Measurements from ENCODE around the gene SFT2D3. TPM values are rescaled to one million over a fixed set of nuclear protein-coding genes. Genes with fewer than 3 reads are reported as not detected.

SFT2D3 gene
- total RNA-seq, 2 experiments from 2014 or later, result 3.9 to 4.4 TPM

DNA sequence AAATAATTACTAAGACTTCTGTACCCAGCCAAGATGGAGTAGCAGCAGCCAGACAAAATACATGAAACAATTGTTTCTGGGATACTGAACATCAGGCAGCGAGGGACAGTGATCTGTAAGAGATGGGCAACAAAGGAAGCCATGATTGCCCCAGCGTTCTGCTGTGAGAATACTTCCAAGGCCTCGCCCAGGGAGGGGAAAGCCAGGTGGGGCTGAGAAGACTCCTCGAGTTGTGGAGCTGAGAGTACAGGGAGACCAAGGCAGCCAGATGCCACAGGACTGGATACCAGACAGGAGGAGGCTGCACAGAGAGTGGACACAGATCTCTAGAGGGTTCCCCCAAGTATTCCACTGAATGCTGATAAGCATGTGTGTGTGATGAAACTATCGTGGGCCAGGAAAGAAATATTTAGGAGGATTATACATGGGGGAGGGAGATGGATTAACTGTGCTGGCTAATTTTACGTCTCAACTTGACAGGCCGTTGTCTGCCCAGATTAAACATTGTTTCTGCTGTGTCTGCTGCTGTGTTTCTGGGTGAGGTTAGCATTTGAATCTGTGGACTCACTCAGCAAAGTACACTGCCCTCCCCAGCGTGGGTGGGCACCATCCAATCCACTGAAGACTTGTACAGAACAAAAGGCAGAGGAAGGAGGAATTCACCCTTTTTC is 15.8 kb upstream of the SFT2D3 start:
- Mint-ChIP-seq H3K27me3 (no peaks in the 10 kb centered on the region), H3K36me3 (peaks cover 4% of the 10 kb centered on the region)

DNA sequence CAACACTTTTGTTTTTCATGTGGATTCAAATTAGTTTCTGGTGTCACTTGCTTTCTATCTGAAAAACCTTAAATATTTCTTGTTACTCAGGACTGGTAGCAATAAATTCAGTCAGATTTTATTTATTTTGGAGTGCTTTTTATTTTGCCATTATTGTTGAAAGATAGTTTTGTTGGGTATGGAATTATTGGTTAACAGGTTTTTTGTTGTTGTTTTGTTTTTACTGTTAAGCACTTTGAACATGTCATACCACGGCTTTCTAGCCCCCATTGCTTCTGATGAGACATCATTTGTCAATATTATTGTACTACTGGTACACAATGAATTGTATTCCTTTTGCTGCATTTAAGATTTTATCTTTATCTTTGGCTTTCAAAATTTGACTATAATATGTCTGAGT is 12.9 kb upstream of the SFT2D3 start:
- Mint-ChIP-seq H3K36me3 (peaks cover 8% of the 10 kb centered on the region), H3K4me3 (no peak overlapping the region), H3K9me3 (peaks cover 20% of the 10 kb centered on the region), H3K27ac (no peak overlapping the region), H3K27me3 (no peaks in the 10 kb centered on the region), H3K4me1 (no peaks in the 10 kb centered on the region)
- DNase-seq, result no peak

More for the DNA sequence above, 15.8 kb upstream of the SFT2D3 start:
- no peak overlapping the region for H3K4me3 Mint-ChIP-seq
- H3K27ac Mint-ChIP-seq, result no peak overlapping the region
- no peak for DNase-seq
- peaks cover 10% of the 10 kb centered on the region for H3K9me3 Mint-ChIP-seq
- no peaks in the 10 kb centered on the region for H3K4me1 Mint-ChIP-seq

DNA sequence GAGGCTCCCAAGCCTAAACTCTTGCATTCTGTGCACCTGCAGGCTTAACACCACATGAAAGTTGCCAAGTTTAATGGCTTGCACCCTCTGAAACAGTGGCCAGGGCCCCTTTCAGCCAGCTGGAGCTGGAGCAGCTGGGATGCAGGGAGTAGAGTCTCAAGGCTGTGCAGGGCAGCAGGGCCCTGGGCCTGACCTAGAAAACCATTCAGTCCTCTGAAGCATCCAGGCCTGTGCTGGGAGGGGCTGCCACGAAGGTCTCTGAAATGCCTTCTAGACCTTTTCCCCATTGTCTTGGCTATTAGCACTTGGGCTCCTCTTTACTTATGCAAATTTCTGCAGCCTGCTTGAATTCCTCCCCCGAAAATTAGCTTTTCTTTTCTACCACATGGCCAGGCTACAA is 10.6 kb upstream of the SFT2D3 start:
- H3K27me3 Mint-ChIP-seq, result no peaks in the 10 kb centered on the region
- no peak overlapping the region for H3K4me3 Mint-ChIP-seq
- H3K36me3 Mint-ChIP-seq, result peaks cover 8% of the 10 kb centered on the region
- H3K9me3 Mint-ChIP-seq, result peaks cover 20% of the 10 kb centered on the region
- DNase-seq, result no peak
- H3K27ac Mint-ChIP-seq, result no peak overlapping the region
- H3K4me1 Mint-ChIP-seq, result no peaks in the 10 kb centered on the region

DNA sequence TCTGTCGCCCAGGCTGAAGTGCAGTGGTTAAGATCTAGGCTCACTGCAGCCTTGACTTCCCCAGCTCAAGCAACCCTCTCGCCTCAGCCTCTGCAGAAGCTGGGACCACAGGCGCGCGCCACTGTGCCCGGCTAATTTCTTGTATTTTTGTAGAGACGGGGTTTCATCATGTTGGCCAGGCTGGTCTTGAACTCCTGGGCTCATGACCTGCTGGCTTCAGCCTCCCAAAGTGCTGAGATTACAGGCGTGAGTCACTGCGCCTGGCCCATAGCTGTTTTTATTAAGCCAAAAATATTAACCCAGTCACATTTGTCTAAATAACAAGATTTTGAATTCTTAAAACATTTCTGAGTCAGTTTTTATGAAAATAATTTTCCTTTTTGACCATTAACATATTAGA is 6.3 kb upstream of the SFT2D3 start:
- no peak for DNase-seq
- Mint-ChIP-seq H3K27me3 (no peaks in the 10 kb centered on the region), H3K27ac (no peak overlapping the region), H3K9me3 (peaks cover 11% of the 10 kb centered on the region), H3K4me1 (no peaks in the 10 kb centered on the region), H3K4me3 (no peak overlapping the region), H3K36me3 (peaks cover 5% of the 10 kb centered on the region)

DNA sequence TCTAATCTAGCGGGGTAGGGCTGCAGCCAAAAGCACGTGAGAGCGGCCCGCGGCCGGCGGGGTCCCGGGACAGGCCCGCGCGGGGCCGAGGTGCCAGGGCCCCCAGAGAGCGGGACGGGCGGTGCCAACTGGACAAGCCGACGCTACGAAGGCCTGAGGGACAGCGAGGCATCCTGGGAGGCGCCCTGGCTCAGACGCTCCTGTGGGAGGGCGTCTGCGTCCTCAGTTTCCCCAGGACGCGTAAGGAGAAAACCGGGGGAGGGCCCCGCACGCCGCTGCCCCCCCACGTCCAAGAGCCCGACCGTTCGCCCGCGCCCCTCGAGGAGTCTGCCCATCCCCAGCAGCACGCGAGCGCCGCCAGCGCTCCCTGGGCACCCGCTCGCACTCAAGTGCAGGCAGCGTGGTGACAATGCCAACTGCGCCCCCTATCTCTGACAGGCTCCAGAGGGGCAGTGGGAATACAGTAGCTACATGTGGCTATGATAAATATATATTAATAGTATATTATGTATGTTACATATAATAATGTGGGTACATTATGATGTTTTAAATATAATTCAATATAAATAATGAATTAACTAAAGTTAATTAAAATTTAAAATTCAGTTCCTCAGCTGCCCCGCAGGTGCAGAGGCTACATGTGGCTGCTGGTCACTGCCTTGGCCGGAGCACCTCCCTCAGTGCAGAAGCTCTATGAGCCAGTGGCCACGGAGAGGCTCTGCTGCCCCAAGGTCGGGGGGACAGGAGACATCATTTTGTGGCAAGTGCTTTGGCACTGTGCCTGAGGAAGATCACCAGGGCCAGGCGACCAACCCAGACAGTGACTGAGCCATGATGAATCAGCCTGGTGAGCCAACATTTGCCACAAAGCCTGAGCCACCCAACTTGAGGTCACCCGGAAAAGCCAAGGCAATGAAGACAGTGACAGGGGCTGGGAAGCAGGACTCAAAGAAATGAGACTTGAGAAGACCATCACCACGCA is 5.5 kb upstream of the SFT2D3 start:
- no peak overlapping the region for H3K4me3 Mint-ChIP-seq
- peak; percentile 38 for DNase-seq
- no peaks in the 10 kb centered on the region for H3K27me3 Mint-ChIP-seq
- peaks cover 7% of the 10 kb centered on the region for H3K36me3 Mint-ChIP-seq
- H3K4me1 Mint-ChIP-seq, result peaks cover 7% of the 10 kb centered on the region
- H3K9me3 Mint-ChIP-seq, result peaks cover 10% of the 10 kb centered on the region
- no peak overlapping the region for H3K27ac Mint-ChIP-seq

DNA sequence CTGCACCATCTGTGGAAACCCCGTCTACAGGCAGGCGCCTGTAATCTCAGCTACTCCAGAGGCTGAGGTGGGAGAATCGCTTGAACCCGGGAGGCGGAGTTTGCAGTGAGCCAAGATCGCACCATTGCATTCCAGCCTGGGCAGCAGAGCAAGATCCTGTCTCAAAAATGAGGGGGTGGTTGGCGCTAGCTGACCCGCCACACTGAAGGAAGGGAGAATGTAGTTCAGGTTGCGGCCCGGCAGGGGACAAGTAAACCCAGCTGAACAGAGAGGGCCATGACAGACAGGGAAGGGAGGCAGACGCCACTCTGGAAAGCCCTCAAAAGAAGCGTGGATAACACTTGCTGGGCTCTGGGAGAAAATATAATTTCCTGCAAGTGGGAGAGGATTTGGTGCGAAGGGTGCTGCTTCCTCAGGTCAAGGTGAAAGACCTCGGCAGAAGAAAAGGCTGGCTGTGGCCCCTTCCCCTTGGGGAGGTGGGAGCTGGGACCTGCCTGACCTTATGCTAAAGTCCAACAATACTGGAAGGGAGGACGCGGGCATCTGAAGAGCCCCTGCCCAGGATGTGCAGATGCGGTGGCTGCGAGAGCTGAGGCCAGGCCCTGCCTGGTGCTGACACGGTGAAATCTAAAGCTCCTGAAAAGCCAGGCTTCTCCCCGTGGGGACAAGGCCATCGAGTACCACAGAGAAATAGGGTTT is 3.7 kb upstream of the SFT2D3 start:
- DNase-seq, result no peak
- no peak overlapping the region for H3K4me3 Mint-ChIP-seq
- peaks cover 12% of the 10 kb centered on the region for H3K4me1 Mint-ChIP-seq
- H3K27me3 Mint-ChIP-seq, result no peaks in the 10 kb centered on the region
- peaks cover 9% of the 10 kb centered on the region for H3K36me3 Mint-ChIP-seq
- H3K27ac Mint-ChIP-seq, result no peak overlapping the region
- H3K9me3 Mint-ChIP-seq, result no peaks in the 10 kb centered on the region

DNA sequence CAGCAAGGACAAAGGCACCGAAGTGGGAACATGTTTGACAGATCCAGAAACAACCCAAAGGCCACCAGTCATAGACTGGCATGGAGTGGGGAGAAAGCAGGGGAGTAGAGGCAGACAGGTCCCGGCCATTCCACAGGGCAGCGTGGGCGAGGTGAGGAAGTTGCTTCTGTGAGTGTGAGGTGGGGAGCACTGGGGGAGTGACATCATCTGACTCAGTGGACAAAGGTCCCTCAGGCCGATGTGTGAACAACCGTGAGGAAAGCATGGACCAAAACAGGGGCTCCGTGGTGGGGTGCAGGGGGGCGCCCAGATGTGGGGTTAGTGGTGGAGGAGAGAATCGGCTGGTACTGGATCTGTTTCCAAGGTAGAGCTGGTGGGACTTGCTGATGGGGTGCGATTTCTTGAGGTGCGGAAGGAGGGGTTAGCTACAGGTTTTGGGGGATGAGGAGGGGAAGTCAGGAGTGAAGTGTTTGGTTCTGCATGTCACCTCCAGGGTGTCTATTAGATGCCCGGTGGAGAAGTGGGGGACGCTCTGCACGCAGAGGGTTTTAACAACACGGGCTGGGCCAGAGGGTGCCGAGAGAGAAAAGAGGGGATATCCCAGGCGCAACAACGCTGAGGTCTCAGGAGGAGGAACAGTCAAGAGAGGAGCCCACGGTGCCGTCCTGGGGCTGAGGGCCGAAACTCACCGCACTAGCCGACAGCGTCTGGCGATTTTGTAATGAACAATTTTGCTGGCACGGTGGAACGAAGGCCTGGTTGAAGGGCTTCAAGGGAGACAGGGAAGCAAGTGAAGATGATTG is 2.5 kb upstream of the SFT2D3 start:
- DNase-seq, result no peak
- H3K27me3 Mint-ChIP-seq, result no peaks in the 10 kb centered on the region
- no peaks in the 10 kb centered on the region for H3K9me3 Mint-ChIP-seq
- peaks cover 17% of the 10 kb centered on the region for H3K4me1 Mint-ChIP-seq
- H3K36me3 Mint-ChIP-seq, result peaks cover 16% of the 10 kb centered on the region
- no peak overlapping the region for H3K27ac Mint-ChIP-seq
- H3K4me3 Mint-ChIP-seq, result no peak overlapping the region

DNA sequence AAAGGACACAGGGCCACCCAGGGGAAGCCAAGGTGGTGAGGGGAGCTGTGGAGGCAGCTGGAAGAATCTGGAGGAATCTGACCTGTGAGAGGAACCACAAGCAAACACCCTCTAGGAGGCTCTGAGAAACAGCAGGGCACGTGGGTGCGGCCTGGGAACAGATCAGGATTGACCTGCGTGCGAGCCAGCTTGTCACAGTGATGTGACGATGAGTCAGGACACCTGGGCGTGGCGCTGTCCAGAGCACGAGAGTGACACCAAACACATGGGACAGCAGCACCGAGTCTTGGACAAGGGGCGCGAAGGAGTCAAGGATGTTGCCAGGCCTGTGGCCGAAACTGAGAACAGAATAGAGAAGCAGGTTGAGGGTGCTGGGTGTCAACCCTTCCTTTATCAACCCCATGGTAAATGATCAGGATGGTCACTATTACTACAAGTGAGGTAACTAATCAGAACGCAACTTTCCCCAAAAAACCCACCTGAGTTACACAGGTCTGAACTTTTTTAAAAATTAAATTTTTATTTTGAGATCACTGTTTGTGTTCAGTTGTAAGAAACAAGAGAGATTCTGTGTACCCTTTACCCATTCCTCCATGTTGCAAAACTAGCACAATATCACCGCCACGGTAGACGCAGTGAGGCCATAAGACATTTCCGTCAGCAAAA is 637 bp upstream of the SFT2D3 start:
- peak overlapping the region; percentile 92 for H3K4me3 Mint-ChIP-seq
- DNase-seq, result no peak
- peaks cover 31% of the 10 kb centered on the region for H3K36me3 Mint-ChIP-seq
- no peaks in the 10 kb centered on the region for H3K9me3 Mint-ChIP-seq
- H3K27me3 Mint-ChIP-seq, result no peaks in the 10 kb centered on the region
- H3K27ac Mint-ChIP-seq, result peak overlapping the region; percentile 95
- H3K4me1 Mint-ChIP-seq, result peaks cover 32% of the 10 kb centered on the region

DNA sequence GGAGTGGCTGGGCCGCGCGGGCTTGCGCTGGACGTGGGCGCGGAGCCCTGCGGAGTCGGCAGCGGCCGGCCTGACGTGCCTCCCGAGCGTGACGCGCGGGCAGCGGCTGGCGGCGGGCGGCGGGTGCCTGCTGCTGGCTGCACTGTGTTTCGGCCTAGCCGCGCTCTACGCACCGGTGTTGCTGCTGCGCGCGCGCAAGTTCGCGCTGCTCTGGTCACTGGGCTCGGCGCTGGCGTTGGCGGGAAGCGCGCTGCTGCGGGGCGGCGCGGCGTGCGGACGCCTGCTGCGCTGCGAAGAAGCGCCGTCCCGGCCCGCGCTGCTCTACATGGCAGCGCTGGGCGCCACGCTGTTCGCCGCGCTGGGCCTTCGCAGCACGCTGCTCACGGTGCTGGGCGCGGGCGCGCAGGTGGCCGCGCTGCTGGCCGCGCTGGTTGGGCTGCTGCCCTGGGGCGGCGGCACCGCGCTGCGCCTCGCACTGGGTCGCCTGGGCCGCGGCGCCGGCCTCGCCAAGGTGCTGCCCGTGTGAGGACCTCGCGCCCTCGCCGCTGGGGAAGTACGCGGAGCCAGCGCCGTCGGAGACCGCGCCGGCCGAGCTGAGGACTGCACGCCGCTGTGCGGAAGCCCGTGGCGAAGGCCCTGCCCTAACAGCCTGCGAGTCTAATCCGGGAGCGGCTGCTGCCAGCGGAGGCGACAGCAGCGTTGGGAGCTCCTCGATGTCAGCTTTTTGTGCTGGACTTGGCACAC is 526 bp downstream of the SFT2D3 start:
- Mint-ChIP-seq H3K36me3 (peaks cover 37% of the 10 kb centered on the region), H3K27ac (peak overlapping the region; percentile 87), H3K4me1 (peaks cover 32% of the 10 kb centered on the region), H3K9me3 (no peaks in the 10 kb centered on the region), H3K4me3 (peak overlapping the region; percentile 83), H3K27me3 (no peaks in the 10 kb centered on the region)
- DNase-seq, result peak; percentile 86

DNA sequence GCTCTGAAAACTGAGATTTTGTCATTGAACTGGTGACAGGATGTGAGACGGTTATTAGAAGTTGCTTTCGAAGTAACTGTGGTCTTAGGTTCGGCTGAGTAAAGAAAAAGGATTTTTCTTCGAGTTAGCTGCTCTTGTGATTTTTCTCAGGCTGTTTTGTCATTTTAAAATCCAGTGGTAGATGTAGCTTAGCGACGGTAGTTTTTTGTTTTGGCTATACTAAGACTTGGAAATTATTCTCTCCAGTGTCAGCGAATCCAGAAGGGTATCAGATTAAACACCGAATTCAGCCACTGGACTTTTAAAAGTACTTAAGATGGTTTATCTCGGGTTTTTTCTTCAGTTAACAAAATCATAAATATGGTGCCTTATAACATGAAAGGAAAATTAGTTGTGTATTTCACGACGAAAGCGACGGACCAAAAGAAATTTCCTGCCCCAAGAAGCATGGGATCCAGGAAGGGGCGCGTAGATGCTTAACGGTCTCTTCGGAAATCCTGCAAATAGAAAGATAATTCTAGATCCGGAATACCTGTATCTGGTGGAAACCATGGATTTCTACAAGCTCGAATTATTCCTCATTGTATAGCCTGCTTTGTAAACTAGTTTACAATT is 1.2 kb downstream of the SFT2D3 start:
- peaks cover 32% of the 10 kb centered on the region for H3K4me1 Mint-ChIP-seq
- no peaks in the 10 kb centered on the region for H3K9me3 Mint-ChIP-seq
- peak overlapping the region; percentile 87 for H3K27ac Mint-ChIP-seq
- peaks cover 37% of the 10 kb centered on the region for H3K36me3 Mint-ChIP-seq
- H3K27me3 Mint-ChIP-seq, result no peaks in the 10 kb centered on the region
- peak overlapping the region; percentile 83 for H3K4me3 Mint-ChIP-seq
- DNase-seq, result no peak

DNA sequence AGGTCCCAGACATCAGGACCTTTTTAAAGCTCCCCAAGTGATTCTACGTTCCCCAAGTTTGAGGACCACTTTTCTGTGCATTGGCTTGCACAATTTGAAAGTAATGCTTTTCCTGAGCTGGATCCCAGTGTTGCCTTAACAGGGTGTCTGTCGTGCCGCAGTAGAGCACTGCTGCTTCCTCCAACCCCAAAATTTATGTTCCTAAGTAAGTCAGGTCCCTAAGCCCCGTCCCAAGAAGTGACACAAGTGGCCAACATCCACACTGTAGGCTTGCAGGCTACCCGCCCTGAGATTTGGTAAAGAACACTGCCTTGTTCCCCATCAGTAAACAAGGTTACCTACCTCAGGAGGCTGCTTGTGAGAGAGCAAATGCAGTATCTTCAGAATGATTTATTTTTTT is 2.0 kb downstream of the SFT2D3 start:
- no peak for DNase-seq
- H3K27ac Mint-ChIP-seq, result no peak overlapping the region
- peaks cover 37% of the 10 kb centered on the region for H3K36me3 Mint-ChIP-seq
- no peaks in the 10 kb centered on the region for H3K27me3 Mint-ChIP-seq
- H3K4me1 Mint-ChIP-seq, result peaks cover 32% of the 10 kb centered on the region
- H3K4me3 Mint-ChIP-seq, result peak overlapping the region; percentile 14
- H3K9me3 Mint-ChIP-seq, result no peaks in the 10 kb centered on the region

DNA sequence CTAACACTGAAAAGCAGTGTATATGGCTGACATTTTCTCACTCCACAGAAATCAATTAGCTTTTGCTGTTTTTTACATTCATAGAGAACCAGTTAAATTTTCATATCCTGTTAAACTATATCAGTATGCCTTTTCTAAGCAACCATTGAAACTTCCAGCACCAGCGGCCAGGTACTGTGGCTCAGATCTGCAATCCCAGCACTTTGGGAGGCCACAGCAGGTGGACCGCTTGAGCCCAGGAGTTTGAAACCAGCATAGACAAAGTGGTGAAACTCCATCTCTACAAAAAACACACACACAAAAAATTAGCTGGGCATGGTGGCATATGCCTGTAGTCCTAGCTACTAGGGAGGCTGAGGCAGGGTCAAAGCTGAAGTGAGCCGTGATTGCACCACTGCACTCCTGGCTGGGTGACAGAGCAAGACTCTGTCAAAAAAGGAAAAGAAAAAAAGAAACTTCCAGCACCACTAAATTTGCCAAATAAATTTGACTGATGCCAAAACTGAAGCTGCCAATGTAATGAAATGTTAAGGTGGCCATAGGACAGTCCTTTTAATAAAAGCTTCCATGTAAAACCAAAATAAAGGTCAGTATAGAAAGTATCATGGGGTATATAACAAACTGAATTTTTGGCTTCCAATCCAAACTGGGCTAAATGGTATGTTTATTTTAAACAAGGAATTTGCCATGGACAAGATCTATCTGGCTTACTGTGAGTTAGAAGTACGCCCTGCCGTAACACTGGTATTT is 3.5 kb downstream of the SFT2D3 start:
- DNase-seq, result no peak
- Mint-ChIP-seq H3K4me1 (peaks cover 32% of the 10 kb centered on the region), H3K27ac (peak overlapping the region; percentile 43), H3K36me3 (peaks cover 37% of the 10 kb centered on the region), H3K4me3 (peak overlapping the region; percentile 29), H3K27me3 (no peaks in the 10 kb centered on the region), H3K9me3 (no peaks in the 10 kb centered on the region)

Measured in activated naive CD8-positive, alpha-beta T cell treated with anti-CD3 and anti-CD28 coated beads for 36 hours (primary cell).